OCI-LY7 (cell line): ENCODE measurements around the gene PSMC4. TPM values are rescaled to one million over a fixed set of nuclear protein-coding genes. Genes with fewer than 3 reads are reported as not detected.

ENCODE experiments used
- BruUV-seq: library from RNA; stranded (reverse); fragments of 400-500 nt; replicated peaks from 2 replicates; lab custom pipeline; 2021; lab: Mats Ljungman, UMichigan
- CTCF ChIA-PET: fragments of 300-600 bp; sonication (Branson Sonifier 250); formaldehyde crosslinking; loops from one replicate; lab custom pipeline; 2022; ENCODE audit warnings: antibody characterized with exemption; ENCODE audit not compliant: unreplicated experiment; lab: Charles Lee
- POLR2A ChIA-PET: fragments of 300-600 bp; sonication (Branson Sonifier 250); formaldehyde crosslinking; loops from one replicate; lab custom pipeline; 2022; ENCODE audit warnings: antibody characterized with exemption; lab: Charles Lee
- DNase-seq: peaks from one replicate; pipeline ENCODE4 v3.0.0-alpha.2; 2015; ENCODE audit warnings: low spot score
- H2AFZ ChIP-seq: fragments of 200-600 bp; sonication (generic), shearing (Covaris generic); 2 replicates; pipeline ENCODE4 v1.6.1; 2014; ENCODE audit warnings: mild to moderate bottlenecking, antibody characterized with exemption, low read length, moderate library complexity
- H3K27ac ChIP-seq: fragments of 200-600 bp; sonication (generic); 2 replicates; pipeline ENCODE4 v1.5.1; 2014; ENCODE audit warnings: mixed run types, low read depth, mild to moderate bottlenecking, moderate library complexity, low read length, inconsistent platforms; ENCODE audit not compliant: poor library complexity, severe bottlenecking
- H3K36me3 ChIP-seq: fragments of 200-600 bp; sonication (generic); 2 replicates; pipeline ENCODE4 v1.6.1; 2014; ENCODE audit warnings: mild to moderate bottlenecking, antibody characterized with exemption, low read length, moderate library complexity, mixed read lengths; ENCODE audit not compliant: insufficient read depth
- H3K4me1 ChIP-seq: fragments of 200-600 bp; sonication (generic); 2 replicates; pipeline ENCODE4 v1.5.1; 2014; ENCODE audit warnings: mild to moderate bottlenecking, low read length; ENCODE audit not compliant: insufficient read depth, poor library complexity, severe bottlenecking
- H3K4me2 ChIP-seq: fragments of 200-600 bp; sonication (generic); 2 replicates; pipeline ENCODE4 v1.6.1; 2014; ENCODE audit warnings: mild to moderate bottlenecking, low read length
- H3K4me3 ChIP-seq: fragments of 200-600 bp; sonication (generic); 2 replicates; pipeline ENCODE4 v1.5.1; 2014; ENCODE audit warnings: mild to moderate bottlenecking, low read depth, low read length; ENCODE audit not compliant: poor library complexity, severe bottlenecking
- H3K79me2 ChIP-seq: fragments of 200-600 bp; sonication (generic); 2 replicates; pipeline ENCODE4 v1.6.1; 2016; ENCODE audit warnings: low read depth, mild to moderate bottlenecking, low read length, moderate library complexity, mixed read lengths; ENCODE audit not compliant: insufficient read depth
- H3K9me2 ChIP-seq: fragments of 200-600 bp; sonication (generic); 2 replicates; pipeline ENCODE4 v1.6.1; 2016; ENCODE audit warnings: mild to moderate bottlenecking, low read length, mixed read lengths; ENCODE audit not compliant: insufficient read depth
- H3K9me3 ChIP-seq: fragments of 200-600 bp; sonication (generic); 2 replicates; pipeline ENCODE4 v1.6.1; 2014; ENCODE audit warnings: mild to moderate bottlenecking, mixed run types, low read length, mixed read lengths
- H4K20me1 ChIP-seq: fragments of 200-600 bp; sonication (generic); 2 replicates; pipeline ENCODE4 v1.6.1; 2014; ENCODE audit warnings: mild to moderate bottlenecking, antibody characterized with exemption, low read length, moderate library complexity, mixed read lengths; ENCODE audit not compliant: insufficient read depth
- CTCF ChIP-seq: fragments of 200-600 bp; sonication (generic); conservative IDR thresholded peaks from 2 replicates; pipeline ENCODE4 v1.5.1; 2014; ENCODE audit warnings: mild to moderate bottlenecking, antibody characterized with exemption, low read length, moderate library complexity, mixed read lengths
- EZH2phosphoT487 ChIP-seq: fragments of 200-600 bp; sonication (generic); IDR thresholded peaks from 2 replicates; pipeline ENCODE4 v1.6.1; 2018; ENCODE audit warnings: low read depth, borderline replicate concordance, mild to moderate bottlenecking, mixed run types, antibody characterized with exemption, low read length, moderate library complexity, mixed read lengths
- intact Hi-C: fragments of 100-400 bp; cut with micrococcal nuclease; formaldehyde crosslinking; loops from one replicate; pipeline ENCODE4 v1.10.0; 2022; ENCODE audit not compliant: unreplicated experiment
- total RNA-seq, 2 experiments: library from RNA; depleted of rRNA in 1 of 2; stranded (reverse); fragments of >200 nt in 1 of 2; shearing (Covaris generic) in 1 of 2; gene quantifications; 2 replicates each; pipeline ENCODE4 v1.2.3, GENCODE V29; 2014 to 2022

Gene PSMC4
- total RNA-seq, 2 experiments from 2014 or later, result 78.0 to 82.3 TPM

- Histone ChIP-seq H3K36me3 (peaks cover 70% of the 10 kb centered on the region), H3K4me1 (no peaks in the 10 kb centered on the region), H4K20me1 (no peaks in the 10 kb centered on the region), H3K79me2 (peaks cover 11% of the 10 kb centered on the region; the same call in 1 of the 2 replicates), H3K4me2 (no peak overlapping the region), H3K27ac (no peak overlapping the region), H2AFZ (no peak overlapping the region), H3K4me3 (no peak overlapping the region), H3K9me3 (peaks cover 52% of the 10 kb centered on the region), H3K9me2 (no peaks in the 10 kb centered on the region)
- CTCF ChIA-PET, result no interaction called here
- intact Hi-C loops, result no loop called here
- TF ChIP-seq EZH2phosphoT487, result no peak
- no peak for TF ChIP-seq CTCF
- no TSS peak for BruUV-seq
- DNase-seq, result no peak
- POLR2A ChIA-PET, result no interaction called here
Measured at GRCh38 chr19:39982883-39983282, 11.9 kb downstream of the PSMC4 start.

DNA sequence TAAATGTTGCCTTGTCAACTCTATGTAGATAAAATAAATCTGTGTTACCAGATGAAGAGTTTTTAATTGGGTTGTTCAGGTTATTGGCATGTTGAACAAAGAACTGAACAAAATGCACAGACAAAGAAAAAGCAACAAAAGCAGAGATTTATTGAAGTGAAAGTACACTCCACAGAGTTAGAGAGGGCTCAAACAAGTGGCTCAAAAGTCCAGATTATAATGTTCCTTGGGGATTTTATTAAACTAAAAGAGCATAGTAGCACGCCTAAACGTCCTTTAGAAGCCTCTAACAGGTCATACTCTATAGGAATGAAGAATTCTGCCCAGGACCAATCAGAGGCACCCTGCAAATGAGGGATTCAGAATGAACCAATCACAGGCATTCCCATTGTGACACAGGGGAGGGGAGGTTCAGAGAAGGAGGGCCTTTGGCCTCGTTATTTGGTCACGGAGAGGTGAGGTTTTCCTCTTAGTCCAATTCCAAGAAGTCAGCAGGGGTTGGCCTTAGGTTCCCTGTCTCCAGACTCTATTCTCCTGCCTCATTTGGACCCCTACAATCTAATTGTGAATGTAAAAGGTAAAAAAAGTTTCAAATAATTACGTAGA is 12.8 kb downstream of the PSMC4 start:
- intact Hi-C loops, result no loop called here

More for the DNA sequence above, 12.8 kb downstream of the PSMC4 start:
- TF ChIP-seq CTCF (no peak), EZH2phosphoT487 (no peak)
- H4K20me1 ChIP-seq, result no peaks in the 10 kb centered on the region
- H3K36me3 ChIP-seq, result peaks cover 61% of the 10 kb centered on the region
- no peak overlapping the region for H3K4me3 ChIP-seq
- ChIA-PET CTCF (no interaction called here), POLR2A (interaction anchor here (0.7 kb wide), 1 partner anchor 520 kb away, joined by 4 read pairs; no protein-coding TSS in a partner anchor)
- BruUV-seq, result no TSS peak
- H3K27ac ChIP-seq, result no peak overlapping the region
- no peaks in the 10 kb centered on the region for H3K4me1 ChIP-seq
- H3K9me3 ChIP-seq, result peaks cover 54% of the 10 kb centered on the region
- H3K79me2 ChIP-seq, result peaks cover 11% of the 10 kb centered on the region; the same call in 1 of the 2 replicates
- no peak for DNase-seq
- no peaks in the 10 kb centered on the region for H3K9me2 ChIP-seq
- H2AFZ ChIP-seq, result no peak overlapping the region
- H3K4me2 ChIP-seq, result no peak overlapping the region
